Stromal cell of bone marrow (primary cell): Measurements from ENCODE around the gene MTX1.
"Not testable (repeated sequence)": the region's sequence is repeated elsewhere in the genome, so short reads cannot be mapped to it uniquely, and the experiment has no call there.

Source experiments
- DNase-seq: peaks from one replicate; pipeline ENCODE4 v3.0.0-alpha.2; 2012; ENCODE audit warnings: low read depth

The MTX1 gene

DNA sequence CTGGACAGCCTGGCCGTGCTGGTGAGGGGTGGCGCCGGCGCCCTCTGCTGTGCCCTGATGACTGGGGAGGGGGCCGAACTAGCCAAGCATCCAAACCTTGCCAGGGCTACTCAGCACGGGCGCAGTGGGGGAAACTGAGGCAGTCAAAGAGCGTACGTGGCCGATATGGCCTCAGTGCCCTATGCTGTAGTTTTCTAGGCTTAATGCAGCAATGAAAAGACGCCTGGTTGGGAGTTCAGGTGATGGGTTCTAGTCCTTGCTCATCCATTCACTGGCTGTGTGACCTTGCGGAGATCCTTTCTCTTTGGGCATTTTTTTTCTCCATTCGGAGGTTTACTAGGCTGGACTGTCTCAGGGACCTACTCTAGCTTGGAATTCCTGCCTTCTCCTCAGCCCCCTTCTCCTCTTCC lies 822 bp downstream of the MTX1 start:
- no peak for DNase-seq

DNA sequence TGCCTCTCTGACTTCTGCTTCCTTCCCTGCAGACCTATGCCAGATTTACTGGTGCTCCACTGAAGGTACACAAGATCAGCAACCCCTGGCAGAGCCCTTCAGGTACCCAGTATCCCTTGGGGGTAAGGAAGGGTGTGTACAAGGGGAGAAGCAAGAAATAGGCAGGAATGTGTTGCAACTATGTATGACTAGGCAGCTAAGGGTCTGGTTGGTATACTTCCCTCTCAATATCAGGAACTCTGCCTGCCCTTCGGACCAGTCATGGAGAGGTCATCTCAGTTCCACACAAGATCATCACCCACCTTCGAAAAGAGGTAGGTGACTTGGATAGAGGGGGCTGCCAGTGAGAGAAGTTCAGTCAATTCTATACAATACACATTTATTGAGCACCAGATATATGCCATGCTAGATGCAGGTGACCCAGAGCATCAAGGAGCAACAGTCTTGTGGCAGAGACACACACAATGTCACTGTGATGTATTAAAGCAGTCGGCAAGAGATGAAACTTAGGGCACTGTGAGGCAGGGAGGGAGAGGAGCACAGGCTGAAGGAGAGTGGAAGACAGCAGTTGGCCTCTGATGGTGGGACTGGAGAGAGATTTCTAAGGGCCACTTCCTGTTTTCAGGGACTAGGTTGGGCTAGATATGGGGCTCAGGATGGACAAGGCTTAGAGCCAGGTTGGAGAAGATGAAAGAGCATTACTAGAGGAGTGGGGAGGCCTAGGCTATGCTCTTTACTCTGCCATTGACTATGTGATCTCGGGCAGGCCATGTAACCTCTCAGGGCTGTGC lies 2.0 kb downstream of the MTX1 start:
- DNase-seq: no peak

DNA sequence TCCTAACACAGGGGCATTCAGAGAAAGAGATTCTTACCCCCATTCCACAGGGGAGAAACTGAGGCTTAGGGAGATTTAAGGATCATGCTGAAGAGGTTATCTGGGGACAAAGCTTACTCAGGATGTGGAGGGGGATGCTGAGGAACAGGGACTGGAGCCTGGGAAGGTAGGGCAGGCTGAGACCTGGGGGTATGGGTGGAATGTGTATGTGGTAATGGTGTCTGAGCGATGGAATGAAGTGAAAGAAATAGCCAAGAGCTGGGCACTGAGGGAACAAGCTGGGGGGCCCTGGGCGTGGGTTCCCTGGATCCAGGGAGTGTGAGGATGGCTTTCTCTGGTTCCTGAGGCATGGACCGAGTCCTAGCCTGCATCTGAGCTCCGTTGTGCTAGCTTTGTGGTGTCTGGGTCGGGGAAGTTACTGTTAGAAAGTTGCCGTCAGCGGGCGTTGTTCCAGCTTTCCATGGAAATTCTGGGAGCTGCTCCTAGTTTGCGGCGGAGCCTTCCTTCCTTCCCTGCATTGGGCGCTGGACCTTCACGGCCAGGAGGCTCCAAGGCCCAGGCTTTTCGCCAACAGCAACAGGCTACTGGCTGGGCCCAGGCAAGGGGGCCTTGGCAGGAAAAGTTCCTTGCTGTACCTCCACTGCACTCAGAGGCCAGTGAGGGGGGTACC lies 3.0 kb downstream of the MTX1 start:
- DNase-seq: not testable (repeated sequence)

DNA sequence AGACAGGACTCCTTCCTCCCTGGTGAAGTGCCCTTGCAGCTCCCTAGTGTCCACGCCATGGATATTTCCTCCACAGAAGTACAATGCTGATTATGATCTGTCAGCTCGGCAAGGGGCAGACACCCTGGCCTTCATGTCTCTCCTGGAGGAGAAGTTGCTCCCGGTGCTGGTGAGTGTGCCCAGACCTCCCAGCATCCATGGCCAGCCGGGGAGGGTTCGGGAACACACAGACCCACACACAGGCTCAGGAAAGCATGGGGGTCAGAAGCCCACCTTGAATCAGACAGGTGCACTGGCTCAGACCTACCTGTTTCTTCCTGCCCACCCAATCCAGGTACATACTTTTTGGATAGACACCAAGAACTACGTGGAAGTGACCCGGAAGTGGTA lies 3.6 kb downstream of the MTX1 start:
- DNase-seq: not testable (repeated sequence)

- not testable (repeated sequence) for DNase-seq
These were observed 6.2 kb downstream of the MTX1 start for GRCh38 chr1:155214702-155215101.

DNA sequence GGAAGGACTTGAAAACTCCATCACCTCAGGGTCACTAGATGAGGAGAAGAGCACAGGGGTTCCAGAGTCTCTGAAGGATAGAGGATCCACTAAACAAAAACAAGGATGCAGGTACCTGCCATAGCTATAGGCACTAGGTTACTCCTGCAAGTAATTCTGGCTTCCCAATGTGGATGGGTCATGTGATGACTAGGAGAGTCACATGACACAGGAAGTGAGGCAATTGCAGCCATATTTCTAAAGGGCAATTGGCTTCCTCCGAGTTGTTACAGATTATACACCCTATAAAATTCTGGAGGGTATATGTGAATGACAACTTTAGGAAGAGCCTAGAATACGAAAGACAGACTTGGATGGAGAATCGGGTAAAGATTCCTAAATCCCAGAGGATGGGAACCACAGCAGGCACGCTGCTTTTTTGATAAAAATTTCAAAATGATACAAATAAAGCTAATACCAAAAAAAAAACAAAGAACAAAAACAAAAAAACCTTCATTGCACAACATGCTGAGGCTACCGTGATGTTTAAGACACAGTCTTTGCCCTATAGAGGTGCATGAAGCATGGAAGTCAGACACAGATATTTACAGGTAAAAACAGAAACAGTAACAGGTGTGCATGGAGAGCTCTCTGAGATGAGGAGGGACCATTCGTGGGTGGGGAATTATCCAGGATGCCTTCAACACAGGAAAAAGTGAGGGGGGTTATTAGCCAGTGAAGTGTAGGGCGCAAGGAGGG lies 10.5 kb downstream of the MTX1 start:
- DNase-seq: peak; percentile 48

GRCh38 chr1:155219592-155220031 lies 11.1 kb downstream of the MTX1 start:
- no peak for DNase-seq

- DNase-seq: not testable (repeated sequence)
These were observed 11.9 kb downstream of the MTX1 start for GRCh38 chr1:155220211-155220965.

- no peak for DNase-seq
These were observed 14.6 kb downstream of the MTX1 start for GRCh38 chr1:155223047-155223446.

DNA sequence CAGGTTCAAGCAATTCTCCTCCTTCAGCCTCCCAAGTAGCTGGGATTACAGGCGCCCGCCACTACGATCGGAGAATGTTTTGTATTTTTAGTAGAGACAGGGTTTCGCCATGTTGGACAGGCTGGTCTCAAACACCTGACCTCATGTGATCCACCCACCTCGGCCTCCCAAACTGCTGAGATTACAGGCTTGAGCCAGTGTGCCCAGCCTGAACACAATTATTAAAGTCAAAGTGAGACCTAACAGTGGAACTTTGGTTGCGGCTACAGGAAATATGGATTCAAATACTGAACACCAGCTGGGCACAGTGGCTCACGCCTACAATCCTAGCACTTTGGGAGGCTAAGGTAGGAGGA lies 16.9 kb downstream of the MTX1 start:
- DNase-seq: not testable (repeated sequence)

DNA sequence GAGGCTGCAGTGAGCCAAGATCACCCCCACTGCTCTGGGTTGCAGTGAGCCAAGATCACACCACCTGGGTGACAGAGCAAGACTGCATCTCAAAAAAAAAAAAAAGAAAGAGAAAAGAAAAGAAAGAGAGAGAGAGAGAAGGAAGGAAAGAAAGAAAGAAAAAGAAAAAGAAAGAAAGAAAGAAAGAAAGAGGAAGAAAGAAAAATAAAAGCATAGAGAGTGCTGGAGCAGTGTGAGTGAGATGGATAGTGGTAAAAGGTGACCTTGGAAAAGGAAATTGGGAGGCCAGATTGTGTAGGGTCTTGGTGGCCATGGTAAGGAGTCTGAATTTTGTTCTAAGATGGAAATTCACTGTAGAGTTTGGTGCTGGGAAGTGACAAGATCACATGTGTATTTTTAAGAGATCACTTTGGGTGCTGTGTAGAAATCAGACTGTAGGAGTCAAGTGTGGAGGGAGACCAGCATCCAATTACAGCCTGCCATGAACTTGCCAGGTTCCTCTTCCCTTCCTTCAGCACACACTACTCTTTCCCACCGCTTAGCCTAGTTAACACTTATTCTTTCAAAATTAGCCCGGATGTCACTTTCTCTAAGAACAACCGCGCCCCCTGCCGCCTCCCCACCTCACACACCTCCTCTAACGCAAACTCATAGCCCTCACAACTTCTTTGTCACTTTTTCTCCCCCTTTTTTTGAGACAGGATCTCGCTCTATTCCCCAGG lies 17.9 kb downstream of the MTX1 start:
- DNase-seq: peak; percentile 57

DNA sequence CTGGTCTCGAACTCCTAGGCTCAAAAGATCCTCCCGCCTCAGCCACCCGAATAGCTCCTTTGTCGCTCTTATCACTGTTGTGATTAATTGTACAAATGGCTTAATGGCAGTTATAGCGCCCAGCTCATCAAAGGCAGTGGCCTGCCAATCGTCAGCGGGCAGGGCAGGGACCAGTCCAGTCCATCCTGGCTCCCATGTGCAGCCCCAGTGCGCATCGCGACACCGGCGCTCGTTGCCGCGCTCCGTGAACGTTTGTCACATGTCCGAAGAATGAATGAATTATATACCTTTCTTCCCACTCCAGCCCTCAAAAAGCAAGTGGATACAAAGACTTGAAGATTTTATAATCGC lies 18.4 kb downstream of the MTX1 start:
- peak; percentile 13 for DNase-seq

- peak; percentile 98 for DNase-seq
These were observed 19.0 kb downstream of the MTX1 start for GRCh38 chr1:155227261-155228095.

DNA sequence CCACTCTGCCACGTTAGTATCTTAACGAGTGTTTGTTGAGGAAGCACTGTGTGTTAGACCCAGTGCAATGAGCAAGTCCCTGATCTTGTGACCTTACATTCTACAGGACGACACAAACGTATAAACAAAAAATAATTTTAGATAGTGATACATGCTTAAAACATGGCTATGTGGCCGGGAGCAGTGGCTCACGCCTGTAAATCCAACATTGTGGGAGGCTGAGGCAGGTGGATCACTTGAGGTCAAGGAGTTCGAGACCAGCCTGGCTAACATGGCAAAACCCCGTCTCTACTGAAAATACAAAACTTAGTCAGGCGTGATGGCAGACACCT lies 19.6 kb downstream of the MTX1 start:
- no peak for DNase-seq

DNA sequence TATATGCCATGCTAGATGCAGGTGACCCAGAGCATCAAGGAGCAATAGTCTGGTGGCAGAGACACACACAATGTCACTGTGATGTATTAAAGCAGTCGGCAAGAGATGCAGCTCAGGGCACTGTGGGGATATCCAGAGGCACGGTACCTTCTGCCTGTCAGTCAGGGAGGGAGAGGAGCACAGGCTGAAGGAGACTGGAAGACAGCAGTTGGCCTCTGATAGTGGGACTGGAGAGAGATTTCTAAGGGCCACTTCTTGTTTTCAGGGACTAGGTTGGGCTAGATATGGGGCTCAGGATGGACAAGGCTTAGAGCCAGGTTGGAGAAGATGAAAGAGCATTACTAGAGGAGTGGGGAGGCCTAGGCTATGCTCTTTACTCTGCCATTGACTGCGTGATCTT lies 22.8 kb downstream of the MTX1 start:
- not testable (repeated sequence) for DNase-seq

GRCh38 chr1:155232001-155232978 lies 23.8 kb downstream of the MTX1 start:
- DNase-seq: peak; percentile 54

DNA sequence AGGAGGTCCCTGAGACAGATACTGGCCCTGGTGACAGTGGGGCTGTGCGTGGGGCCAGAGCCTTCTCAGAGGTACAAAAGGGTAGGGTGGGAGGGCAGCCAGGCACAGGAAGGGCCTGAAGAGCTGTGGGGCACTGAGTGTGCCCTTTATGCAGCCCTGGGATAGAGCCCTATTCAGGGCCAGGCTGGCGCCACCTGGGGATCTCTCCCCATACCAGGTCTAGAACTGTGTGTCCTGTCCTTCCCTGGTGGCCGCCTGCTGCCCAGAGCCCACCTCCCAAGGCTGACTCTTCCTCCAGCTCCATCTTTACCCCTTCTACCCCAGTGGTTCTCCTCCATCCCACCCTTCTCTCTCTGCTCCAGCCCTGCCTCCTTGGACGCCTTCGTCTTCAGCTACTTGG lies 25.0 kb downstream of the MTX1 start:
- DNase-seq: not testable (repeated sequence)

GRCh38 chr1:155235375-155235774 lies 26.9 kb downstream of the MTX1 start:
- DNase-seq: not testable (repeated sequence)

GRCh38 chr1:155236451-155236850 lies 28.0 kb downstream of the MTX1 start:
- DNase-seq: no peak
